Measurements from ENCODE around the gene AKAP8L. TPM values are rescaled to one million over a fixed set of nuclear protein-coding genes. Genes with fewer than 3 reads are reported as not detected.

The AKAP8L gene
- total RNA-seq, 1 experiment from 2014 or later = 106 TPM

DNA sequence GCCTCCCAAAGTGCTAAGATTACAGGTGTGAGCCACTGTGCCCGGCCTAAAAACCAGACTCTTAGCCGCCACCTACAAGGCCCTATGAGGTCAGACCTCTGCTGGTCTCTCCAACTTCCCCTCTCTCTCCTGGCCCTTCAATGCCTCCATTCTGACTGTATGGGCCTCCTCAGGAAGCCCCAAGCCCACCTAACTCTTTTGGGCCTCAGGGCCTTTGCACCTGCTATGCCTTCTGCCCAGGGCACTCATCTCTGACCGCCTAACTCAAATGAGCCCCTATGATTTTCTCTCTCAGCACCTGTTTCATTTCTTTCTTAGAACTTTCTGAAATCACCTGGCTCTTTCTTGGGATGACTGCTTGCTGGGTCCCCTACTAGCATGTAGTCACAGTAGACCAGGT, 24.5 kb upstream of the AKAP8L start:
- ChIA-PET RAD21 (ENCODE audit: low non-redundant PET in 1 of 2, low total read pairs in 2 of 2, uncharacterized antibody in 2 of 2, unreplicated experiment in 2 of 2) (no interaction called here), CTCF (no interaction called here), POLR2A (no interaction called here)
- Histone ChIP-seq H3K27ac (ENCODE audit: low read depth, low read length) (no peak overlapping the region), H3K4me2 (ENCODE audit: low read length) (no peak overlapping the region), H3K9me3 (ENCODE audit: control insufficient read depth in 1 of 2, insufficient read depth in 1 of 2, low read depth in 1 of 2, low read length in 2 of 2) (no peaks in the 10 kb centered on the region), H2AFZ (ENCODE audit: low read depth, low read length, poor library complexity, severe bottlenecking) (no peak overlapping the region), H3K9me2 (ENCODE audit: insufficient read depth) (no peaks in the 10 kb centered on the region), H4K20me1 (ENCODE audit: insufficient read depth) (no peaks in the 10 kb centered on the region), H3K27me3 (ENCODE audit: insufficient read depth, low read length) (no peaks in the 10 kb centered on the region), H3K9ac (ENCODE audit: low read length) (no peak overlapping the region), H3K79me2 (ENCODE audit: insufficient read depth, low read length) (no peaks in the 10 kb centered on the region), H3K36me3 (ENCODE audit: control insufficient read depth in 1 of 2, insufficient read depth in 2 of 2, low read length in 2 of 2) (no peaks in the 10 kb centered on the region), H3K4me3 (replicated peaks in 1 of 2; ENCODE audit: low read depth in 1 of 2, low read length in 2 of 2) (no peak overlapping the region), H3K4me1 (ENCODE audit: control insufficient read depth in 1 of 2, insufficient read depth in 2 of 2, low read length in 2 of 2) (no peaks in the 10 kb centered on the region)
- intact Hi-C loops (cut with micrococcal nuclease) = no loop called here
- no peak for DNase-seq (ENCODE audit: low read depth, low spot score)
- ATAC-seq = no peak
- no peak for TF ChIP-seq EZH2 (IDR thresholded peaks at IDR 0.05)
- no peak for TF ChIP-seq JUND (IDR thresholded peaks at IDR 0.05)
- BruUV-seq (replicated peaks) = no TSS peak

DNA sequence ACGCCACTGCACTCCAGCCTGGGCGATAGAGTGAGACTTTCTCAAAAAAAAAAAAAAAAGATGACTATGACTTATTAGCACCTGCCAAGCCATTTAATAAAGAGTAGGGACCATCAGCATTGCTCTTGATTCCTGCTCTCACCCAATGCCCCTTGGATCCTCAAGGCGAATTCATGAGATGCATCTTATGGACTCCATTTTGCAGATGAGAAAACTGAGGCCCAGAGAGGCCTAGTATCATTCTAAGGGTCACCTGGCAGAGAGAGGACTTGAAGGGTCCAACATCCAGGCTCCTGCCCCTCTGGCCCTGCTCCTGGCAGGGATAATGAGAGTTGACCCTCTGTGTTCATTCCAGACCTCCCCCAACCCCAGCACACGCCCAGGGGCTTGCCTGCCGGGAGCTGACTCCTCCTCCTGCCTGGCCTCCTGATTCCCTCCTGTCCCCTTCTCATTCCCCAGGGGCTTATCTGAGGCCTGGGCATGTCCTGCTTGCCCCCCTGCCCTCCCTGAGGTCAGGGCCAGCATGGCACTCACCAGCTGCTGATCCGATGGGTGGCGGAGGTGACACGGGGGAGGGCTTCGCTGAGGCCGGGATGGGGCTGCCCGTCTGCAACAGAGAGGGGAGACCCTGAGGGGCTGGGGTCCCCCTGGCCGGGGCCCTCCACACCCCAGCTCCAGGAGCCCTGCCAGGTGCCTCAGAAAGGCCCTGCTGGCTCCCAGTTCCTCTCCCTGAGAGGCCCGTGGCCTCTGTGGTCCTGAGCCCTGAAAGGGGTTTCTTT, 23.5 kb upstream of the AKAP8L start:
- H3K36me3 ChIP-seq (ENCODE audit: control insufficient read depth in 1 of 2, insufficient read depth in 2 of 2, low read length in 2 of 2) = no peaks in the 10 kb centered on the region

More for the DNA sequence above, 23.5 kb upstream of the AKAP8L start:
- intact Hi-C loops (cut with micrococcal nuclease) = no loop called here
- RAD21 ChIA-PET (ENCODE audit: low non-redundant PET in 1 of 2, low total read pairs in 2 of 2, uncharacterized antibody in 2 of 2, unreplicated experiment in 2 of 2) = no interaction called here
- DNase-seq (ENCODE audit: low read depth, low spot score) = no peak
- no peaks in the 10 kb centered on the region for H3K4me1 ChIP-seq (ENCODE audit: control insufficient read depth in 1 of 2, insufficient read depth in 2 of 2, low read length in 2 of 2)
- no peaks in the 10 kb centered on the region for H3K27me3 ChIP-seq (ENCODE audit: insufficient read depth, low read length)
- POLR2A ChIA-PET = no interaction called here
- no peak overlapping the region for H3K4me2 ChIP-seq (ENCODE audit: low read length)
- no peak overlapping the region for H3K4me3 ChIP-seq (replicated peaks in 1 of 2; ENCODE audit: low read depth in 1 of 2, low read length in 2 of 2)
- no peak overlapping the region for H2AFZ ChIP-seq (ENCODE audit: low read depth, low read length, poor library complexity, severe bottlenecking)
- H3K9me3 ChIP-seq (ENCODE audit: control insufficient read depth in 1 of 2, insufficient read depth in 1 of 2, low read depth in 1 of 2, low read length in 2 of 2) = no peaks in the 10 kb centered on the region
- no peak for ATAC-seq
- no peak overlapping the region for H3K9ac ChIP-seq (ENCODE audit: low read length)
- BruUV-seq (replicated peaks) = no TSS peak
- H3K79me2 ChIP-seq (ENCODE audit: insufficient read depth, low read length) = no peaks in the 10 kb centered on the region
- TF ChIP-seq ELF1 (IDR thresholded peaks at IDR 0.05; ENCODE audit: borderline replicate concordance, low read depth) (no peak), SP1 (IDR thresholded peaks at IDR 0.05; ENCODE audit: low read depth) (no peak), SIN3A (IDR thresholded peaks at IDR 0.05; ENCODE audit: low read depth) (no peak)
- TF ChIP-seq, protein P1, sequence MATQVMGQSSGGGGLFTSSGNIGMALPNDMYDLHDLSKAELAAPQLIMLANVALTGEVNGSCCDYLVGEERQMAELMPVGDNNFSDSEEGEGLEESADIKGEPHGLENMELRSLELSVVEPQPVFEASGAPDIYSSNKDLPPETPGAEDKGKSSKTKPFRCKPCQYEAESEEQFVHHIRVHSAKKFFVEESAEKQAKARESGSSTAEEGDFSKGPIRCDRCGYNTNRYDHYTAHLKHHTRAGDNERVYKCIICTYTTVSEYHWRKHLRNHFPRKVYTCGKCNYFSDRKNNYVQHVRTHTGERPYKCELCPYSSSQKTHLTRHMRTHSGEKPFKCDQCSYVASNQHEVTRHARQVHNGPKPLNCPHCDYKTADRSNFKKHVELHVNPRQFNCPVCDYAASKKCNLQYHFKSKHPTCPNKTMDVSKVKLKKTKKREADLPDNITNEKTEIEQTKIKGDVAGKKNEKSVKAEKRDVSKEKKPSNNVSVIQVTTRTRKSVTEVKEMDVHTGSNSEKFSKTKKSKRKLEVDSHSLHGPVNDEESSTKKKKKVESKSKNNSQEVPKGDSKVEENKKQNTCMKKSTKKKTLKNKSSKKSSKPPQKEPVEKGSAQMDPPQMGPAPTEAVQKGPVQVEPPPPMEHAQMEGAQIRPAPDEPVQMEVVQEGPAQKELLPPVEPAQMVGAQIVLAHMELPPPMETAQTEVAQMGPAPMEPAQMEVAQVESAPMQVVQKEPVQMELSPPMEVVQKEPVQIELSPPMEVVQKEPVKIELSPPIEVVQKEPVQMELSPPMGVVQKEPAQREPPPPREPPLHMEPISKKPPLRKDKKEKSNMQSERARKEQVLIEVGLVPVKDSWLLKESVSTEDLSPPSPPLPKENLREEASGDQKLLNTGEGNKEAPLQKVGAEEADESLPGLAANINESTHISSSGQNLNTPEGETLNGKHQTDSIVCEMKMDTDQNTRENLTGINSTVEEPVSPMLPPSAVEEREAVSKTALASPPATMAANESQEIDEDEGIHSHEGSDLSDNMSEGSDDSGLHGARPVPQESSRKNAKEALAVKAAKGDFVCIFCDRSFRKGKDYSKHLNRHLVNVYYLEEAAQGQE (IDR thresholded peaks at IDR 0.05; ENCODE audit: low read depth) = no peak
- CTCF ChIA-PET = no interaction called here
- no peak overlapping the region for H3K27ac ChIP-seq (ENCODE audit: low read depth, low read length)
- no peaks in the 10 kb centered on the region for H3K9me2 ChIP-seq (ENCODE audit: insufficient read depth)
- H4K20me1 ChIP-seq (ENCODE audit: insufficient read depth) = no peaks in the 10 kb centered on the region

All from HCT116 (cell line).